ENCODE data around the gene GSK3A.
A peak's percentile ranks its signal among the peaks of the same experiment; 100 is the strongest.

The GSK3A gene

DNA sequence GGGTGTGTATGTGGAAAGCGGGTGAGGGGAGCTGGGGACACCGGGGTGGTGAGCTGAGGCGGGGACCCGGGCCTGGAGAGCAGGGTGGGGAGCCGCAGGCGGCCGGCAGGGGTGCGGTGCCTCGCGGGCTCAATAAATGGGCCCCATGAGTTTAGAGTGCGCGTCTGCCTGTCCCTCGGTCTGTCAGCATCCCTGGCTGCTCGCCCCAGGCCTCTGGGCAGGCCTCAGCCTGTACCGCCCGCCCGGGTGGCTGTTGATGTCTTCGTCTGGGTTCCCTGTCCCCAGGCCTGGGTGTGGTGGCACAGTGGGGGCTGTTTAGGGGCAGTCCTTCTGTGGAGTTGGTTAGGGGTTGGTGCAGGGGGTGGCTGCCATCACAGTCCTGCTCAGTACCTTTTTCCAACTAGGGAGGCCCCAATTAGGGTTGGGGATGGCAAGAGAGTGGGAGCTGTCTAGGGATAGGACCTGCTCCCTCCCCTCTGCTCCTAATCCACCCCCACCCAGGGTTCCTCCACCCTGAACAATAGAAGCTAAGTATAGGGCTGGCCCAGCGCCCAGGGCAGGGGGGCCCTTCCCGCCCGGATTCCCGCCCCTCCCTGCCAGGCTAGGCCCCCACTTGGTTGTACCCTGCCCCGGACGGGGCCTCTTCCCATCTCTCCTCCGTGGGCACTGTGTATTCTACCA lies 38.9 kb upstream of the GSK3A start:
- DNase-seq (ENCODE audit: low read depth in 3 of 3, low spot score in 1 of 3): no peak

DNA sequence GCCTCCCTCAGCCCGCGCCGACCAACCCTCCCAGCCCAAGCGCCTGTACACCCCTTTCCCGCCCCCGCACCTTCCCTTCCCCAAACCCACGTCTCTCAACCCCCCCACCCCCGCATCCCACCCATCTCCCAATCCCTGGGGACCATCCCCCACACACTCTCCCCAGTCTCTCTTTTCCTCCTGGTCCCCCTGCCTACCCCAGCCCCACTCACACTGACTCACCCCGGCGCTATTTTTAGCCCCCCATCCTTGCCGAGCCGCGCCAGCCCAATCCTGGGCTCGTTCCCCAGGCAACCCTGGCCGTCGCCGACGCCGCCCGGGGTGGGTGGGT lies 38.4 kb upstream of the GSK3A start:
- DNase-seq (ENCODE audit: low read depth in 3 of 3, low spot score in 1 of 3): no peak

- peak; percentile 65 to 73 (median 66) for DNase-seq (ENCODE audit: low read depth in 3 of 3, low spot score in 1 of 3)
These were observed 37.8 kb upstream of the GSK3A start for GRCh38 chr19:42279902-42280814.

DNA sequence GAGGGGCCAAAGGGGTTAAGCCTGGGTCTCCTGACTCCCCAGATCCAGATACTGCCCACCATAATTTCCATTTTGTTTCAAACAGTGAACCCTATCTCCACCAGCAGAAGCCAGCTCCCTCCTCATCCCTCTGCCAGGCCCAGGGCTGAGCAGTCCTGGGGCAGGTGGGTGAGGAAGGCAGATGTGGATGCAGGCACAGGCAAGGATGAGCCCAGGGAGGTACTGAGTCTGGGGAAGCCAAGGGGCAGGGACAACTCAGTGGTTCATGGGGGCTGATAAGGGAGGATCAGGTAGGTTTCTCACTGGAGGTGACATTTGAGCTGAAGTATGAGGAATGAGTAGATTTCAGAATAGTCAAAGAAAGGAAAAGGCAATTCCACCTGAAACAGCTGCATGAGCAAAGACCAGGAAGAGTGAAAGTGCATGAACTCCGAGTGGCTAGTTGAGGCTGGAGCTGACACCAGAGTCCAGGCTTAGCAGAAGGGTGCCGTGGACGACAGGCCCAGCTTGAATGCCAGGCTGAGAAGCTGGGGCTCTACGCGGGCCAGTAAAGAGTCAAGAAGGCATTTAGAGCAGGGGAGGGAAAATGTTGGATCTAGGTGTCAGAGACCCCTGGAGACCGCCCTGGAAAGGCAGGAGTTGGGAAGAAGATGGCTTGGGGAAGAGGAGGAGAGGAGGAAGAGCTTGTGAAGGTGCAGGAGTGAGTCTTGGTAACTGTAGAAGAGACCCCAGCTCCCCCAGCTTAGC lies 36.9 kb upstream of the GSK3A start:
- DNase-seq (ENCODE audit: low read depth in 3 of 3, low spot score in 1 of 3): no peak

DNA sequence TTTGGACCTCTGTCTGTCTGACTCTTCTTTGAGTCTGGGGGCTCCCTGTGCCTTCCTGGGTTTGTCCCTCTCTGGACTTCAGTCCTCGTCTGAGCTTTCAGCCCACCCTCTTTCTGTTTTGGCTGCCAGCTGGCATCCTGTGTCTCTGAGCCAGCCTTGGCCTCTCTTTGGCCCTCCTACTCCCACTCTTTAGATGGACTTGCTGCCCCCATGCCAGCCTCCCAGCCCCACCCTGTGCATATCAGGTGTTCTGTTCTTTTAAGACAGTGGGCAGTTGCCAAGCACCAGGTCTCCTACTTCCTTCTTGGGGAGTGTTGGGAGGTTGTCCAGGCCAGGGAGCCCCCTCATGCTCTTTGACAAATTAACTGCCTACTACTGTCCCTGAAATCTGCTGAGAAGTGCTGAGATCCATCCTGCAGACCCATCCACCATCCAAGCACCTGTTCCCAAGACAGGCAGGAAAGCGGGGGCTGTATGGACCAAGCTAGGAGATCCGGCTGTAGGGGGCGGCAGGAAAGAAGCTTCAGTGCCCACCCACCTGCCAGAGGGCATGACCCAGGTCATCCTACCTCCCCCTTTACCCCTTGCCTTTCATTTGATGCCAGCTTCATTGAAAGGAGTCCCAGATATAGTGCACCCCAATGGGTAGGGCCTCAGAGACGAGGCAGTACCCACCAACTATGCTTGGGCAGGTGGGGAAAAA lies 36.2 kb upstream of the GSK3A start:
- no peak for DNase-seq (ENCODE audit: low read depth in 3 of 3, low spot score in 1 of 3)

DNA sequence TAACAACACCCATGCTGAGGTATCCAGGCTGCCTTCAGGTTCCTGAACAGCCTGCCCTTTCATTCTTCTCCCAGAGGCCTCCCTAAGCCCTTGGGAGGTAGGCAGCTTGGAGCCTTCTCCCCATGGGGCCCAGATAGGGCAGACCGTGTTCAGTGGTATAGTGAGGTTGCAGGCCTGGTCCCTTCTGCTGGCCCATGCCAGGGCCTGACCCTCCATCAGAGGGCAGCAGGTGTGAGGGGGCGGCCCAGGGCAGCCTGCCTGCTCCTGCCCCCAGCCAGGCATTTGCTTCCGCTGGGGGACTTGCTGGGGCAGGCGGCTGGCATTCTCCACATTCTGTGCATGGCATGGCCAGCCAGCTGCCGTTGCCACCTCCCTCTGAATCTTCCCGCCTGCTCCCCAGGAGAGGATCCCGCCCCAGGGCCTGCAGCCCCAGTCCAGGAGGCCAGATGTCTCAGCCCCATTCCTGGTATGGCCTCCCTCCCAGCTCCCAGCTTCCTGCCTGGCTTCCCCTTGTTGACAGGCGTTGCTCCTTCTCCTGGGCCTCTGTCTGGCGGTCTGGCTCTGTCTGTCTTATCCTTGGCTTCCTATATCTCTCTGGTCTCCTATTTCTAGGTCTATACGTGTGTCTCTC lies 35.5 kb upstream of the GSK3A start:
- DNase-seq (ENCODE audit: low read depth in 3 of 3, low spot score in 1 of 3): no peak

DNA sequence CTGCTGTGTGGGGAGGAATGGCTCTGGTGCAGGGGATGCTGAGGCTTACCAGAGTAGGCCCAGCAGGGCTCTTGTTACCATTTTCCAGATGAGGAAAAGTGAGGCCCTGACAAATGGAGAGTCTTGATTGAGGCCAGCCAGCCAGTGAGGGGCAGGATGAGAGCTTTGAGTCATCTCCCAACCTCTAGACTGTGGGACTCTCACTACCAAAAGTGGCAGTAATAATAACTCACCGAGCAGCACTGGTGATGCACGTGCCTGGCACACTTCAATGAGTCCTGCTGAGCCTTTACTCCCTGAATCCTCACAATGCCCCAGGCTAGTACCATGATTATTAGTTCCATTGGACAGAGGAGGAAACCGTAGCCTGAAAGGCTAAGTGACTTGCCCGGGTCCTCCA lies 34.4 kb upstream of the GSK3A start:
- DNase-seq (ENCODE audit: low read depth in 3 of 3, low spot score in 1 of 3): no peak

GRCh38 chr19:42276284-42276683 lies 33.9 kb upstream of the GSK3A start:
- DNase-seq (ENCODE audit: low read depth in 3 of 3, low spot score in 1 of 3): no peak

DNA sequence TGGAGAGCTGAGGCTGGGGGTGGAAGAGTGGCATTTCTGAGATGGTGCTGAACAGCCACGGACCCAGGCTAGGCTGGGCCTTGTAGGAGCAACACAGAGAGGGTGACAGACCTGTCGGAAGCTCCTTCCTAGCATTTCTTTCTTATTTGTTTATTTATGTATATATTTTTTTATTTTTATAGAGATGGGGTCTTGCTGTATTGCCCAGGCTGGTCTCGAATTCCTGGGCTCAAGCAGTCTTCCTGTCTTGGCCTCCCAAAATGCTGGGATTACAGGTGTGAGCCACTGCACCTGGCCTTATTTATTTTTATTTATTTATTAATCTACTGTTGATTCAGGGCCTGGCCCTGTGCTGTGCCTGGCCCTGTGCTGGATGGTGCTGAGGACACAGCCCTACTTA lies 33.1 kb upstream of the GSK3A start:
- DNase-seq (ENCODE audit: low read depth in 3 of 3, low spot score in 1 of 3): no peak

DNA sequence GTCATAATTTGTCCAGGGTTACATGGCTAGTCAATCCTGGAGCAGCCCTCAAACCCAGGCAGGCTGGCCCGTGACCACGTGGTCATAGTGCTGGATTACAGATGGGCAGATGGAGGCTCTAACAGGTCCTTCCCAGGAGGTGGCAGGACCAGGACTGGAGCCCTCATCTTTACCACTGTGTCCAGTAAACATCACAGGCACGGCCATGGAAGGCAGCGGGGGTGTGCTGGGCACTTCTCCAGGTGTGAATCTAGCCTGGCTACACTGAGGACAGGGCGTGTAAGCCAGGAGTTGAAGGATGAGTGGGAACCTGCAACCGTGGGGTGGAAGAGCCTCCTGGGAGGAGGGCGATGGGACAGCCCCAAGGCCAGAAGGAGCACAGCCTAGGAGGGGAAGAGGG lies 32.7 kb upstream of the GSK3A start:
- no peak for DNase-seq (ENCODE audit: low read depth in 3 of 3, low spot score in 1 of 3)

GRCh38 chr19:42274065-42274682 lies 31.8 kb upstream of the GSK3A start:
- DNase-seq (ENCODE audit: low read depth in 3 of 3, low spot score in 1 of 3): no peak

- no peak for DNase-seq (ENCODE audit: low read depth in 3 of 3, low spot score in 1 of 3)
These were observed 31.1 kb upstream of the GSK3A start for GRCh38 chr19:42273407-42274064.

DNA sequence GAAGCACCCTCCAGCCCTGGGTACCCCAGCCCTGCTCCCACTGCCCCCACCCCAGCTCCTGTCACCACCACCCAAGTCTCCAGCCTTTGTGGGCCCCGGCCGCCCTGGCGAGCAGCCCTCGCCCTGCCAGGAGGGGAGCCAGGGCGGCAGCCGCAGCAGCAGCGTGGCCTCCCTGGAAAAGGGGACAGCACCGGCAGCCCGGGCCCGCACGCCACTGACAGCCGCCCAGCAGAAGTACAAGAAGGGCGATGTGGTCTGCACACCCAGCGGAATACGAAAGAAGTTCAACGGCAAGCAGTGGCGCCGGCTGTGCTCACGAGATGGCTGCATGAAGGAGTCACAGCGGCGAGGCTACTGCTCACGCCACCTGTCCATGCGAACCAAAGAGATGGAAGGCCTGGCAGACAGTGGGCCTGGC lies 30.6 kb upstream of the GSK3A start:
- no peak for DNase-seq (ENCODE audit: low read depth in 3 of 3, low spot score in 1 of 3)

- DNase-seq (ENCODE audit: low read depth in 3 of 3, low spot score in 1 of 3): no peak
These were observed 30.1 kb upstream of the GSK3A start for GRCh38 chr19:42272535-42272897.

- no peak for DNase-seq (ENCODE audit: low read depth in 3 of 3, low spot score in 1 of 3)
These were observed 29.6 kb upstream of the GSK3A start for GRCh38 chr19:42271861-42272534.

GRCh38 chr19:42271045-42271419 lies 28.6 kb upstream of the GSK3A start:
- DNase-seq (ENCODE audit: low read depth in 3 of 3, low spot score in 1 of 3): no peak

DNA sequence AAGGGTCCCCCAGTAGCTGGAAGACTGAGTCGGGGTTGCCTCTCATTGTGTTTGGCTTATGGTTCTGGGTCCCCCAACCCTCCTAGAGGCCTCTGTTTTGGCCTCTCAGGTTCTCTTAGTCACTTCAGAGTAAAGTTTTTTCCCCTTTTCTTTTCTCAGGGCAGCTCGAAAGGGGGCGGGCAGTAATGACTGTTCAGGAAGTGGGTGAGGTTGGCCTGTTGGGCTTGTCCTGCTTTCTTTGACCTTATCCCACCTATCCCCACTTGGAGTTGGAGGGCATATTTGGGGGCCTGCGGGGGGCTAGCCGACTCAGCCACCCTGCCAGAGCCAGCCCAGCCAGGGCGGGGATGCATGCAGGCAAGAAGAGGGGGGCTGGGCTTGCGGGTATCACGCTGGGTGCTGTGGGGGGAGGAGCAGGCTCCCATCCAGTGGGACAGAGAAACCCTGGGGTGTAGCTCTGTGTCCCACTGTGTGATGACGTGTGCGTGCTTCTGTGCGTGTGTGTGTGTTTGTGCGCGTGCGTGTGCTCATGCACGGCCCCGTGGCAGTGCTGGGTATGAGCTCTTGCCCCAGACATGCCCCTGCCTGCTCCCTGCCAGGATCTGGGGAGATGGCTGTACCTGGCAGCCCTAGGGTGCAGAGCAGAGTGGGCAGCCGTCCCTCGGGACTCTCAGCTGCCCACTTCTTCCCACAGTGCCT lies 28.1 kb upstream of the GSK3A start:
- no peak for DNase-seq (ENCODE audit: low read depth in 3 of 3, low spot score in 1 of 3)

GRCh38 chr19:42269478-42270345 lies 27.3 kb upstream of the GSK3A start:
- DNase-seq (ENCODE audit: low read depth in 3 of 3, low spot score in 1 of 3): no peak

All from stimulated activated CD4-positive, alpha-beta T cell treated with anti-CD3 and anti-CD28 coated beads, TNF-alpha, amount 100 ng/mL, for 1 hour (primary cell).